Stimulated activated CD8-positive, alpha-beta memory T cell treated with anti-CD3 and anti-CD28 coated beads, Interleukin-4, amount 100 ng/mL, for 1 hour (primary cell): ENCODE results near the gene CHAF1B.
"Not testable (repeated sequence)": the region's sequence is repeated elsewhere in the genome, so short reads cannot be mapped to it uniquely, and the experiment has no call there.

Source experiments
- DNase-seq, 2 donors: peaks; one replicate each; pipeline ENCODE4 v3.0.0-alpha.2; 2020; ENCODE audit warnings: low read depth in 2 of 2, low spot score in 1 of 2

Gene CHAF1B

GRCh38 chr21:36385233-36386030 is at the start of gene CHAF1B:
TSS of gene CHAF1B (plus strand) at chr21:36385392. CDS start at chr21:36386137, 745 bp downstream.
- DNase-seq: peak; percentile 52 to 62

- no peak for DNase-seq
Observed at GRCh38 chr21:36337099-36337509, 48.1 kb upstream of the CHAF1B start.

- no peak for DNase-seq
Observed at GRCh38 chr21:36338975-36339374, 46.2 kb upstream of the CHAF1B start.

GRCh38 chr21:36342581-36342980 is 42.6 kb upstream of the CHAF1B start:
- not testable (repeated sequence) for DNase-seq

GRCh38 chr21:36344931-36345330 is 40.3 kb upstream of the CHAF1B start:
- DNase-seq: no peak

GRCh38 chr21:36347278-36347961 is 37.8 kb upstream of the CHAF1B start:
- no peak for DNase-seq

- no peak for DNase-seq
Observed at GRCh38 chr21:36347962-36348328, 37.2 kb upstream of the CHAF1B start.

GRCh38 chr21:36349315-36349714 is 35.9 kb upstream of the CHAF1B start:
- no peak for DNase-seq

GRCh38 chr21:36350282-36350910 is 34.8 kb upstream of the CHAF1B start:
- no peak for DNase-seq

GRCh38 chr21:36354918-36355680 is 30.1 kb upstream of the CHAF1B start:
- DNase-seq: no peak

- DNase-seq: no peak
Observed at GRCh38 chr21:36355868-36356267, 29.3 kb upstream of the CHAF1B start.

GRCh38 chr21:36359185-36359584 is 26.0 kb upstream of the CHAF1B start:
- DNase-seq: no peak

GRCh38 chr21:36369064-36369685 is 16.0 kb upstream of the CHAF1B start:
- no peak for DNase-seq

GRCh38 chr21:36375994-36376393 is 9.2 kb upstream of the CHAF1B start:
- DNase-seq: no peak

GRCh38 chr21:36377391-36377842 is 7.8 kb upstream of the CHAF1B start:
- no peak for DNase-seq

GRCh38 chr21:36379251-36379650 is 5.9 kb upstream of the CHAF1B start:
- no peak for DNase-seq

- no peak for DNase-seq
Observed at GRCh38 chr21:36381841-36382589, 3.2 kb upstream of the CHAF1B start.

GRCh38 chr21:36382722-36383121 is 2.5 kb upstream of the CHAF1B start:
- DNase-seq: not testable (repeated sequence)

- DNase-seq: no peak
Observed at GRCh38 chr21:36384885-36385232, 333 bp upstream of the CHAF1B start.

GRCh38 chr21:36386031-36386642 is 945 bp downstream of the CHAF1B start:
- no peak for DNase-seq
